MCF 10A (cell line): ENCODE results near the gene CD3G. TPM values are rescaled to one million over a fixed set of nuclear protein-coding genes. Genes with fewer than 3 reads are reported as not detected.

Experiments used
- BruUV-seq: library from RNA; stranded (reverse); fragments of 400-500 nt; replicated peaks from 2 replicates; lab custom pipeline; 2021; lab: Mats Ljungman, UMichigan
- CTCF ChIA-PET: fragments of 300-600 bp; sonication (Branson Sonifier 250); formaldehyde crosslinking; extraction: SDS; loops from one replicate; lab custom pipeline; 2021; ENCODE audit warnings: antibody characterized with exemption, inconsistent platforms; lab: Yijun Ruan, JAX
- POLR2A ChIA-PET: fragments of 300-600, 350-650 bp; sonication (Branson Sonifier 250); formaldehyde crosslinking; extraction: SDS; loops from one replicate; lab custom pipeline; 2020; ENCODE audit warnings: antibody characterized with exemption, inconsistent platforms; lab: Yijun Ruan, JAX
- DNase-seq: peaks from one replicate; pipeline ENCODE4 v3.0.0-alpha.2; 2018; ENCODE audit not compliant: unreplicated experiment
- H3K27ac Mint-ChIP-seq: one replicate; pipeline ENCODE4 v1.8.0; 2022; ENCODE audit warnings: mild to moderate bottlenecking, low read depth, mixed read lengths; ENCODE audit not compliant: unreplicated experiment
- H3K27me3 Mint-ChIP-seq: one replicate; pipeline ENCODE4 v1.8.0; 2022; ENCODE audit warnings: mixed read lengths; ENCODE audit not compliant: insufficient read depth, unreplicated experiment
- H3K36me3 Mint-ChIP-seq: one replicate; pipeline ENCODE4 v1.8.0; 2022; ENCODE audit warnings: mild to moderate bottlenecking, moderate library complexity, mixed read lengths; ENCODE audit not compliant: insufficient read depth, unreplicated experiment
- H3K4me1 Mint-ChIP-seq: one replicate; pipeline ENCODE4 v1.8.0; 2022; ENCODE audit warnings: mixed read lengths; ENCODE audit not compliant: insufficient read depth, unreplicated experiment
- H3K4me3 Mint-ChIP-seq: one replicate; pipeline ENCODE4 v1.8.0; 2022; ENCODE audit warnings: mild to moderate bottlenecking, moderate library complexity, mixed read lengths; ENCODE audit not compliant: unreplicated experiment
- H3K9me3 Mint-ChIP-seq: one replicate; pipeline ENCODE4 v1.8.0; 2022; ENCODE audit warnings: mixed read lengths; ENCODE audit not compliant: unreplicated experiment
- intact Hi-C: fragments of 100-400 bp; cut with micrococcal nuclease; formaldehyde crosslinking; loops from 2 replicates; pipeline ENCODE4 v1.14.1; 2022
- total RNA-seq: library from RNA; stranded (reverse); gene quantifications from 2 replicates; pipeline ENCODE4 v1.2.3, GENCODE V29; 2022
- TF ChIP-seq, protein P1 (sequence below): fragments of 200-600 bp; IDR thresholded peaks from one replicate; pipeline ENCODE4 v1.8.0; 2022; ENCODE audit warnings: antibody characterized with exemption, mild to moderate bottlenecking; ENCODE audit not compliant: unreplicated experiment

The CD3G gene
- total RNA-seq, 1 experiment from 2014 or later = not detected

- Mint-ChIP-seq H3K36me3 (peaks cover 61% of the 10 kb centered on the region), H3K4me1 (no peaks in the 10 kb centered on the region), H3K9me3 (no peaks in the 10 kb centered on the region), H3K27ac (no peak overlapping the region), H3K27me3 (no peaks in the 10 kb centered on the region), H3K4me3 (no peak overlapping the region)
- ChIA-PET POLR2A (interaction anchor here (0.5 to 0.7 kb wide), 3 partner anchors 100 to 952 kb away, joined by 3 to 4 read pairs (median 3); no protein-coding TSS in a partner anchor), CTCF (interaction anchor here (0.7 to 3.4 kb wide), 5 partner anchors 13 to 227 kb away, joined by 3 to 16 read pairs (median 4); no protein-coding TSS in a partner anchor)
- intact Hi-C loops = no loop called here
- BruUV-seq = no TSS peak
- no peak for DNase-seq
- TF ChIP-seq, protein P1, sequence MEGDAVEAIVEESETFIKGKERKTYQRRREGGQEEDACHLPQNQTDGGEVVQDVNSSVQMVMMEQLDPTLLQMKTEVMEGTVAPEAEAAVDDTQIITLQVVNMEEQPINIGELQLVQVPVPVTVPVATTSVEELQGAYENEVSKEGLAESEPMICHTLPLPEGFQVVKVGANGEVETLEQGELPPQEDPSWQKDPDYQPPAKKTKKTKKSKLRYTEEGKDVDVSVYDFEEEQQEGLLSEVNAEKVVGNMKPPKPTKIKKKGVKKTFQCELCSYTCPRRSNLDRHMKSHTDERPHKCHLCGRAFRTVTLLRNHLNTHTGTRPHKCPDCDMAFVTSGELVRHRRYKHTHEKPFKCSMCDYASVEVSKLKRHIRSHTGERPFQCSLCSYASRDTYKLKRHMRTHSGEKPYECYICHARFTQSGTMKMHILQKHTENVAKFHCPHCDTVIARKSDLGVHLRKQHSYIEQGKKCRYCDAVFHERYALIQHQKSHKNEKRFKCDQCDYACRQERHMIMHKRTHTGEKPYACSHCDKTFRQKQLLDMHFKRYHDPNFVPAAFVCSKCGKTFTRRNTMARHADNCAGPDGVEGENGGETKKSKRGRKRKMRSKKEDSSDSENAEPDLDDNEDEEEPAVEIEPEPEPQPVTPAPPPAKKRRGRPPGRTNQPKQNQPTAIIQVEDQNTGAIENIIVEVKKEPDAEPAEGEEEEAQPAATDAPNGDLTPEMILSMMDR = no peak
Observed at GRCh38 chr11:118364956-118365615, 20.9 kb downstream of the CD3G start.

GRCh38 chr11:118366287-118366686 lies 22.1 kb downstream of the CD3G start:
- no peak for DNase-seq
- BruUV-seq = no TSS peak
- Mint-ChIP-seq H3K27me3 (no peaks in the 10 kb centered on the region), H3K27ac (no peak overlapping the region), H3K4me1 (no peaks in the 10 kb centered on the region), H3K36me3 (peaks cover 73% of the 10 kb centered on the region), H3K9me3 (no peaks in the 10 kb centered on the region), H3K4me3 (no peak overlapping the region)
- TF ChIP-seq, protein P1 = no peak
- ChIA-PET CTCF (interaction anchor here (0.7 to 2.3 kb wide), 2 partner anchors 11 to 195 kb away, joined by 4 to 5 read pairs; no protein-coding TSS in a partner anchor), POLR2A (no interaction called here)
- intact Hi-C loops = no loop called here

DNA sequence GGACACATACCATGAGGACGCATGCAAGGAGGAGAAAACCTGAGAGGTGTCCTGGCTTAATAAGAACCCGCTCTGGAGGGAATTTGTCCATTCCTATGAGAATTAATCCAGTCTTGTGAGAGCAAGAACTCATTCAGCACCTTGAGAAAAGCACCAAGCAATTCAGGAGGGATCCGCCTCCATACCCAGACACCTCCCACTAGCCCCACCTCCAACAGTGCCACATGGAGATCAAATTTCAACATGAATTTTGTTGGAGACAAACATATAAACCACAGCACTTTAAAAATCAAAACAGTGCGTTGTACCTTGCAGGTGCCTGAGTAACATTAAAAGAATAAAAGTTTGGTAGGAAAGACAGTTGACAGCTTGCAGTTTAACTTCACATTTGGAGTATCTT lies 26.6 kb downstream of the CD3G start:
- DNase-seq = no peak
- Mint-ChIP-seq H3K36me3 (peaks cover 100% of the 10 kb centered on the region), H3K4me1 (no peaks in the 10 kb centered on the region), H3K9me3 (no peaks in the 10 kb centered on the region), H3K27ac (no peak overlapping the region), H3K27me3 (no peaks in the 10 kb centered on the region), H3K4me3 (no peak overlapping the region)
- intact Hi-C loops = no loop called here
- BruUV-seq = no TSS peak
- CTCF ChIA-PET = interaction anchor here (0.5 kb wide), 1 partner anchor 32 kb away, joined by 3 read pairs; no protein-coding TSS in a partner anchor
- TF ChIP-seq, protein P1 = no peak
- POLR2A ChIA-PET = no interaction called here

GRCh38 chr11:118373263-118373662 lies 29.1 kb downstream of the CD3G start:
- peaks cover 100% of the 10 kb centered on the region for H3K36me3 Mint-ChIP-seq
- POLR2A ChIA-PET = interaction anchor here (1.1 kb wide), 1 partner anchor 10 kb away, joined by 3 read pairs; no protein-coding TSS in a partner anchor

More at GRCh38 chr11:118373263-118373662, 29.1 kb downstream of the CD3G start:
- CTCF ChIA-PET = interaction anchor here (0.6 to 1.2 kb wide), 3 partner anchors 13 to 612 kb away, joined by 3 read pairs; no protein-coding TSS in a partner anchor
- no peak overlapping the region for H3K27ac Mint-ChIP-seq
- H3K9me3 Mint-ChIP-seq = no peaks in the 10 kb centered on the region
- BruUV-seq = TSS peak; percentile 14
- TF ChIP-seq, protein P1 = no peak
- no peaks in the 10 kb centered on the region for H3K27me3 Mint-ChIP-seq
- no peak overlapping the region for H3K4me3 Mint-ChIP-seq
- DNase-seq = no peak
- no peaks in the 10 kb centered on the region for H3K4me1 Mint-ChIP-seq
- intact Hi-C loops = no loop called here
